A673 (cell line): ENCODE measurements around the gene PCDH11X. TPM values are rescaled to one million over a fixed set of nuclear protein-coding genes. Genes with fewer than 3 reads are reported as not detected.
A peak's percentile ranks its signal among the peaks of the same experiment; 100 is the strongest.
"Not testable (repeated sequence)": the region's sequence is repeated elsewhere in the genome, so short reads cannot be mapped to it uniquely, and the experiment has no call there.

Experiments used
- BruUV-seq: library from RNA; stranded (reverse); fragments of 400-500 nt; replicated peaks from 2 replicates; lab custom pipeline; 2021; lab: Mats Ljungman, UMichigan
- CTCF ChIA-PET: fragments of 300-600 bp; sonication (Branson Sonifier 250); formaldehyde crosslinking; loops from one replicate; lab custom pipeline; 2022; ENCODE audit warnings: antibody characterized with exemption; lab: Charles Lee
- POLR2A ChIA-PET: fragments of 300-600 bp; sonication (Branson Sonifier 250); formaldehyde crosslinking; loops from one replicate; lab custom pipeline; 2022; ENCODE audit warnings: antibody characterized with exemption; ENCODE audit not compliant: low non-redundant PET; lab: Charles Lee
- DNase-seq: peaks from one replicate; pipeline ENCODE4 v3.0.0-alpha.2; 2015; ENCODE audit warnings: low spot score
- H3K27ac ChIP-seq: fragments of 200-600 bp; sonication (generic); 2 replicates; pipeline ENCODE4 v1.5.1; 2016; ENCODE audit warnings: mixed run types, low read depth, mild to moderate bottlenecking, mixed read lengths, antibody characterized with exemption, low read length; ENCODE audit not compliant: poor library complexity, severe bottlenecking
- H3K27me3 ChIP-seq: fragments of 200-600 bp; sonication (generic); replicated peaks from 2 replicates; pipeline ENCODE4 v1.6.1; 2017; ENCODE audit warnings: mixed run types, low read depth, mild to moderate bottlenecking, mixed read lengths, antibody characterized with exemption, low read length; ENCODE audit not compliant: insufficient read depth, poor library complexity
- H3K36me3 ChIP-seq: fragments of 200-600 bp; sonication (generic); 2 replicates; pipeline ENCODE4 v1.6.1; 2016; ENCODE audit warnings: mixed run types, mild to moderate bottlenecking, mixed read lengths, antibody characterized with exemption, low read length; ENCODE audit not compliant: insufficient read depth, poor library complexity, severe bottlenecking
- H3K4me1 ChIP-seq: fragments of 200-600 bp; sonication (generic); 2 replicates; pipeline ENCODE4 v1.6.1; 2017; ENCODE audit warnings: mixed run types, mild to moderate bottlenecking, mixed read lengths, antibody characterized with exemption, low read length; ENCODE audit not compliant: insufficient read depth, poor library complexity, severe bottlenecking
- H3K4me3 ChIP-seq: fragments of 200-600 bp; sonication (generic); 2 replicates; pipeline ENCODE4 v1.5.1; 2016; ENCODE audit warnings: low read depth, mixed run types, mild to moderate bottlenecking, mixed read lengths, low read length; ENCODE audit not compliant: poor library complexity, severe bottlenecking
- H3K9me3 ChIP-seq: fragments of 200-600 bp; sonication (generic); 2 replicates; pipeline ENCODE4 v1.6.1; 2016; ENCODE audit warnings: mixed run types, low read depth, mild to moderate bottlenecking, mixed read lengths, antibody characterized with exemption, low read length; ENCODE audit not compliant: poor library complexity, severe bottlenecking
- intact Hi-C: fragments of 100-400 bp; cut with micrococcal nuclease; formaldehyde crosslinking; loops from one replicate; pipeline ENCODE4 v1.10.0; 2022; ENCODE audit not compliant: unreplicated experiment
- total RNA-seq: library from RNA; stranded (reverse); gene quantifications from 2 replicates; pipeline ENCODE4 v1.2.3, GENCODE V29; 2021
- TF ChIP-seq, protein P1 (sequence below): fragments of 300-800, 200-600 bp; sonication (generic); conservative IDR thresholded peaks from 2 replicates; pipeline ENCODE4 v1.5.1; 2017; ENCODE audit warnings: low read depth, mild to moderate bottlenecking, antibody characterized with exemption, low read length, moderate library complexity, mixed read lengths

PCDH11X gene
- total RNA-seq, 1 experiment from 2014 or later: 24.1 TPM

DNA sequence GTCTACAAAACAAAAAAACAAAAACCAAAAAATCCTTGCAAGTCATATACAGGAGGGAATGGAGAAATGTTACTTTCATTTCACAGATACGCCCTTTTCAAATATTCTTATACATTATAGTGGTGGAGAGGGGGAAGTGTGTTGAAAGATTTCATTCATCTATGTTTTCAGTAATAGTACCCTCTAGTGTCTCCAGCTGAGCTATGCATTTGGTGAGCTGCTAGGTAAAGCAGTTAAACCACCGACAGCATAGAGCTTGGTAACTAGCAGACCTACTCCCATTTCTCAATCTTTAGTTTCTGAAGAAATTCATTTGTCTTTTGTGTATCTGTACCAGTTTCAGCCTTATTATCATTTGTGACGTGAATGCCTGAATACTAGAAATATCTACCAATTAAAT lies 5.2 kb upstream of the PCDH11X start:
- H3K9me3 ChIP-seq, H3K27ac ChIP-seq, H3K36me3 ChIP-seq, H3K27me3 ChIP-seq, BruUV-seq, intact Hi-C loops, H3K4me1 ChIP-seq, H3K4me3 ChIP-seq, CTCF ChIA-PET, POLR2A ChIA-PET: not testable (repeated sequence)
- peak; percentile 13 for DNase-seq
- TF ChIP-seq, protein P1, sequence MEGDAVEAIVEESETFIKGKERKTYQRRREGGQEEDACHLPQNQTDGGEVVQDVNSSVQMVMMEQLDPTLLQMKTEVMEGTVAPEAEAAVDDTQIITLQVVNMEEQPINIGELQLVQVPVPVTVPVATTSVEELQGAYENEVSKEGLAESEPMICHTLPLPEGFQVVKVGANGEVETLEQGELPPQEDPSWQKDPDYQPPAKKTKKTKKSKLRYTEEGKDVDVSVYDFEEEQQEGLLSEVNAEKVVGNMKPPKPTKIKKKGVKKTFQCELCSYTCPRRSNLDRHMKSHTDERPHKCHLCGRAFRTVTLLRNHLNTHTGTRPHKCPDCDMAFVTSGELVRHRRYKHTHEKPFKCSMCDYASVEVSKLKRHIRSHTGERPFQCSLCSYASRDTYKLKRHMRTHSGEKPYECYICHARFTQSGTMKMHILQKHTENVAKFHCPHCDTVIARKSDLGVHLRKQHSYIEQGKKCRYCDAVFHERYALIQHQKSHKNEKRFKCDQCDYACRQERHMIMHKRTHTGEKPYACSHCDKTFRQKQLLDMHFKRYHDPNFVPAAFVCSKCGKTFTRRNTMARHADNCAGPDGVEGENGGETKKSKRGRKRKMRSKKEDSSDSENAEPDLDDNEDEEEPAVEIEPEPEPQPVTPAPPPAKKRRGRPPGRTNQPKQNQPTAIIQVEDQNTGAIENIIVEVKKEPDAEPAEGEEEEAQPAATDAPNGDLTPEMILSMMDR: peak; percentile 20

DNA sequence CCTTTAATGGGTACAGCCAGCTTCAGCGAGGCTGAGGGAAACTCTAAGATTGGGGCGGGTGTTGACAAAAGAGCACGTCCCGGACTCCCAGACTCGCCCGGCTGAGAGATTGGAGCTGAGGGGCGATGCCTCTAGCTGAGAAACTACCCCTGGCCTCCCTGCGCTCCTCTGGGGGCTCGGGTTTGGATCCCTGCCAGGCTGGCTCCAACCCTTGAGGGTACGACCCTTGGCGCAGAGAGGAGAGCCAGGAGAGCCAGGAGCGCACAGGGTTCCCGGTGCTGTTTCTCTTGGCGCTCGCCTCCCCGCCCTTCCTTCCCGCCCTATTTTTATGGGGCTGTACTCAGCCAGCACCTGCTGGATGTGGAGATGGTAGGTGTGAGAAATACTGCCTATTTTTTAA lies 833 bp downstream of the PCDH11X start:
- H3K36me3 ChIP-seq, POLR2A ChIA-PET, H3K27ac ChIP-seq, H3K4me1 ChIP-seq, intact Hi-C loops, CTCF ChIA-PET, BruUV-seq, H3K9me3 ChIP-seq: not testable (repeated sequence)
- Histone ChIP-seq H3K4me3 (peak overlapping the region; percentile 52), H3K27me3 (peaks cover 11% of the 10 kb centered on the region)
- peak; percentile 22 for DNase-seq

DNA sequence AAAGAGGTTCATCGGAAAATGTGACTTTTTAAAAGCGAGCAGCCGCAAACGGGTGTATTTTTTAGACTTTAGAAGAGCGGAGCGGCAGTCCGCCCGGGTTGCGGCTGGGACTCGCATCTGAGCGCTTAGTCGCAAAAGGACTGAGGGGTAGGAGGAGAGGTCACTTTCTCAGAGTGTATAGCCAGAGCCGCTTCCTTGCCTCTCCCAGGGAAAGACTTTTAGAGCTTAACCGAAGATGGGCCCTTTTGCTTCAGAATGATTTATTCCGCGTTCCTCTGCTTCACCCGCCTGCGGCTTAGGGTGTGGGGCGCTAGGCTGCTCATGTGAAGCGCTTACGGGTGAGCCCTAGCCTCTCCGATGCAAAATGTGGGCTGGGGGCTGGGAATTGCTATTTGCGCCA lies 1.5 kb downstream of the PCDH11X start:
- CTCF ChIA-PET, H3K9me3 ChIP-seq, H3K27ac ChIP-seq, H3K4me1 ChIP-seq, intact Hi-C loops, H3K36me3 ChIP-seq, DNase-seq: not testable (repeated sequence)
- H3K27me3 ChIP-seq: peaks cover 11% of the 10 kb centered on the region
- POLR2A ChIA-PET: interaction anchor here (0.6 kb wide), 1 partner anchor 414 kb away, joined by 4 read pairs; no protein-coding TSS in a partner anchor
- H3K4me3 ChIP-seq: peak overlapping the region; percentile 52
- TSS peak; percentile 33 for BruUV-seq

DNA sequence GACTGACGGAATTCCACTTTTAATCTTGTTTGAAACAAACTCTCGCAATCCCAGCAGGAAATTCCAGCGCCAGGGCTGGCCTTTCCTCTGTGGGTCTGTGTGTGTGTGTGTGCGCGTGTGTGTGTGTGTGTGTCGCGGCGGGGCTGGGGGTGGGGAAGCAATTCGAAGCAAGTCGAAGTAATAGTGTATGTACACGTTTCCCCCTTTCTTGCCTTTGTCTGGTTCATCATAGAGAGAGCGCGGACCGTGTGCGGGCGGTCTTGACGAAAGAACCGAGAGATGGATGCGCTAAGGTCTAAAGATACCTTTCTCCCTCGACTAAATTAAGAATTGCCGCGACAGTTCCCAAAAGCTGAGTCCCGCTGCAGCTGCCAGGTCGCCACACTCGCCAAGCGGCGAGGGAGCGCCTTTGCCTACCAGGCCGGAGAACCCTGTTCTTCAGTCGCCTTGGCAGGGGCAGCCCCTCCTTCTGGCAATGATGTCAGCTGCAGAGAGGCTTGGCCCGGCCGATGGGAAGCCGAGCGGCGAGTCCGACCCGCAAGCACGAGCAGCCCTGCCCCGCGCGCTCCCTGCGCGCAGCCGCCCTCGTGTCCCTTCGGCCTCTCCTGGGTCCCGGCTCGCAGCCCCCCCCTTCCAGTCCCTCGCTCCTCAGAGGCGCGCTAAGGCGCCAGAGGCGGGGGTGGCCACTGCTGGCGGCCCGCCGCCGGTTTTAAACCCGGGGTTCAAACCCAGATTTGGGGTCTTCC lies 2.6 kb downstream of the PCDH11X start:
- H3K4me3 ChIP-seq, H3K9me3 ChIP-seq, intact Hi-C loops, H3K27ac ChIP-seq, DNase-seq, BruUV-seq, CTCF ChIA-PET, H3K36me3 ChIP-seq, H3K4me1 ChIP-seq: not testable (repeated sequence)
- peaks cover 11% of the 10 kb centered on the region for H3K27me3 ChIP-seq
- POLR2A ChIA-PET: interaction anchor here (0.6 kb wide), 1 partner anchor 413 kb away, joined by 4 read pairs; no protein-coding TSS in a partner anchor

DNA sequence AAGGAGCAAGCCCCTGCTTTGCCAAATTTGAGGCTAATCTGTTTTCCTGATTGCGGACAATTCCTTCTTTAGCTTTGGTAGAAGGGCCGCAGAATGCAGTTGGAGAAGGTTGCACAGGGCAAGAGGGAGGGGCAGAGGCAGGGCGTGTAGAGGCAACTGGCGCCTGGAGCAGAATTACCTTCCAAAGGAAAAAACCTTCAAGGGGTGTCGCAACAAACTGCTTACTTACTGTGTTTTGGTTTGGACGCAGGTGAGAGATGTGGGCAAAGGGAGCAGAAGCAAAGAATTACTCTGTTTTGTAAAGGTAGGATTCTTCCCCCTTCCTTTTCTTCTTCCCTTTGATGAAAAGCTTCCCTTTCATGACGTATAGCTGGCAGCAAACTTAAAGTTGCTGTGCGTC lies 3.6 kb downstream of the PCDH11X start:
- H3K4me3 ChIP-seq, H3K9me3 ChIP-seq, intact Hi-C loops, POLR2A ChIA-PET, CTCF ChIA-PET, H3K36me3 ChIP-seq, DNase-seq, H3K4me1 ChIP-seq, H3K27ac ChIP-seq, BruUV-seq: not testable (repeated sequence)
- H3K27me3 ChIP-seq: peaks cover 11% of the 10 kb centered on the region

DNA sequence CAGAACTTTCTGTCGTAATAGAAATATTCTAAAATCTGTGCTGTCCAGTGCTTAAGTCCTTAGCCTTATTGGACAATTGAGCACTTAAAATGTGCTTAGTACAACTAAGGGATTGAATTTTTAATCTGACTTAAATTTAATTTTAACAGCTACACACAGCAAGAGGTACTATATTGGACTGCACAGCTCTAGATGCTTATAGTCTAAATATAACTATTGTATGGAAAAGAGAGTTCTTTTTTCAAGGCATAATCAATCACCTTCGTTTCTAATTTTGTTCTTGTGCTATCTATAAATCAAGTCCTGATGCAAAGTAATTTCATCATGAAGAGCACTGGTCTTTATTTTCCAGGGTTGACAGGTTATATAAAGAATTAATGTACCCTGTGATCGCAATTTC lies 38.4 kb downstream of the PCDH11X start:
- POLR2A ChIA-PET, BruUV-seq, H3K36me3 ChIP-seq, CTCF ChIA-PET, H3K4me3 ChIP-seq, H3K9me3 ChIP-seq, H3K27me3 ChIP-seq, H3K4me1 ChIP-seq, H3K27ac ChIP-seq, DNase-seq, intact Hi-C loops: not testable (repeated sequence)

DNA sequence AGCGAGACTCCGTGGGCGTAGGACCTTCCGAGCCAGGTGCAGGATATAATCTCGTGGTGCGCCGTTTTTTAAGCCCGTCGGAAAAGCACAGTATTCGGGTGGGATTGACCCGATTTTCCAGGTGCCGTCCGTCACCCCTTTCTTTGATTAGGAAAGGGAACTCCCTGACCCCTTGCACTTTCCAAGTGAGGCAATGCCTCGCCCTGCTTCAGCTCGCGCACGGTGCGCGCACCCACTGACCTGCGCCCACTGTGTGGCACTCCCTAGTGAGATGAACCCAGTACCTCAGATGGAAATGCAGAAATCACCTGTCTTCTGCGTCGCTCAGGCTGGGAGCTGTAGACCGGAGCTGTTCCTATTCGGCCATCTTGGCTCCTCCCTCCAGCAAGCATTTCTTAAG lies 46.1 kb downstream of the PCDH11X start:
- H3K9me3 ChIP-seq, H3K4me3 ChIP-seq, POLR2A ChIA-PET, BruUV-seq, CTCF ChIA-PET, H3K4me1 ChIP-seq, DNase-seq, H3K36me3 ChIP-seq, H3K27me3 ChIP-seq, intact Hi-C loops, H3K27ac ChIP-seq: not testable (repeated sequence)
